Adipose tissue (tissue), 3 donors: ENCODE measurements around the gene YWHAB. TPM values are rescaled to one million over a fixed set of nuclear protein-coding genes. Genes with fewer than 3 reads are reported as not detected.
"Not testable (repeated sequence)": the region's sequence is repeated elsewhere in the genome, so short reads cannot be mapped to it uniquely, and the experiment has no call there.

Experiments used
- H3K27ac ChIP-seq: one replicate; pipeline ENCODE4 v1.5.1; 2013; ENCODE audit warnings: low read depth, low read length
- WGBS, 3 donors: extraction: QIAGEN DNeasy Blood & Tissue Kit; methylation state at CpG; one replicate each; pipeline ENCODE4 v1.1.7; 2013; 5-methylcytosine and 5-hydroxymethylcytosine counted together
- polyA plus RNA-seq, 3 donors: library from polyadenylated mRNA; stranded (reverse); fragments of 200-250 nt; gene quantifications; one replicate each; pipeline ENCODE4 v1.2.3, GENCODE V29; 2013
- donor health status: healthy with polysubstance abuse.
- donor health status: Bipolar disorder and iron deficiency.
- donor health status: healthy.

The YWHAB gene
- polyA plus RNA-seq, 3 donors = 31.3 to 113 (median 103) TPM

- WGBS, 3 donors = 54 to 81% (median 72%) methylated on average over 4 of the region's 4 CpGs
- not testable (repeated sequence) for H3K27ac ChIP-seq
Observed at GRCh38 chr20:44863365-44864084, 22.0 kb upstream of the YWHAB start.

- WGBS, 3 donors = 79 to 88% (median 85%) methylated on average over 3 of the region's 3 CpGs
- not testable (repeated sequence) for H3K27ac ChIP-seq
Observed at GRCh38 chr20:44864493-44864892, 21.0 kb upstream of the YWHAB start.

GRCh38 chr20:44866703-44867335, 18.7 kb upstream of the YWHAB start:
- no peak overlapping the region for H3K27ac ChIP-seq
- 57 to 74% (median 59%) methylated on average over 8 of the region's 8 CpGs for WGBS, 3 donors

- H3K27ac ChIP-seq = no peak overlapping the region
- WGBS, 3 donors = 74 to 80% (median 77%) methylated on average over 5 of the region's 5 CpGs
Observed at GRCh38 chr20:44869471-44869870, 16.0 kb upstream of the YWHAB start.

- WGBS, 3 donors = 86 to 90% (median 86%) methylated on average over 4 of the region's 4 CpGs
- H3K27ac ChIP-seq = not testable (repeated sequence)
Observed at GRCh38 chr20:44882360-44882759, 3.1 kb upstream of the YWHAB start.

- no peak overlapping the region for H3K27ac ChIP-seq
- 87 to 88% (median 88%) methylated on average over 7 of the region's 7 CpGs for WGBS, 3 donors
Observed at GRCh38 chr20:44883214-44883902, 2.1 kb upstream of the YWHAB start.

- H3K27ac ChIP-seq = no peak overlapping the region
- WGBS, 3 donors = 8 to 10% (median 9%) methylated on average over 14 of the region's 14 CpGs
Observed at GRCh38 chr20:44884907-44885391, 556 bp upstream of the YWHAB start.

- WGBS, 3 donors = 0 to 1% (median 0%) methylated on average over 8 of the region's 8 CpGs
- H3K27ac ChIP-seq = no peak overlapping the region
Observed at GRCh38 chr20:44886266-44886651, 754 bp downstream of the YWHAB start.

- H3K27ac ChIP-seq = no peak overlapping the region
Observed at GRCh38 chr20:44886828-44887227, 1.3 kb downstream of the YWHAB start.

GRCh38 chr20:44887466-44887865, 2.0 kb downstream of the YWHAB start:
- no peak overlapping the region for H3K27ac ChIP-seq
- WGBS, 3 donors = 46 to 53% (median 48%) methylated on average over 4 of the region's 4 CpGs

More at GRCh38 chr20:44886828-44887227, 1.3 kb downstream of the YWHAB start:
- WGBS, 3 donors = 0 to 1% (median 0%) methylated on average over 2 of the region's 2 CpGs

GRCh38 chr20:44888226-44889103, 3.0 kb downstream of the YWHAB start:
- WGBS, 3 donors = 46 to 63% (median 49%) methylated on average over 6 of the region's 6 CpGs
- H3K27ac ChIP-seq = no peak overlapping the region

- WGBS, 3 donors = 72 to 85% (median 83%) methylated on average over 1 of the region's 1 CpG
Observed at GRCh38 chr20:44891826-44892225, 6.3 kb downstream of the YWHAB start.

GRCh38 chr20:44894959-44895358, 9.5 kb downstream of the YWHAB start:
- 55 to 64% (median 58%) methylated on average over 2 of the region's 2 CpGs for WGBS, 3 donors
- no peak overlapping the region for H3K27ac ChIP-seq

More at GRCh38 chr20:44891826-44892225, 6.3 kb downstream of the YWHAB start:
- H3K27ac ChIP-seq = no peak overlapping the region

- WGBS, 3 donors = 37 to 82% (median 59%) methylated on average over 1 of the region's 1 CpG
- H3K27ac ChIP-seq = no peak overlapping the region
Observed at GRCh38 chr20:44896583-44896982, 11.1 kb downstream of the YWHAB start.

- WGBS, 3 donors = 42 to 87% (median 56%) methylated on average over 1 of the region's 1 CpG
- H3K27ac ChIP-seq = no peak overlapping the region
Observed at GRCh38 chr20:44897133-44897532, 11.6 kb downstream of the YWHAB start.

GRCh38 chr20:44900231-44900854, 14.8 kb downstream of the YWHAB start:
- H3K27ac ChIP-seq = no peak overlapping the region
- WGBS, 3 donors = 78 to 89% (median 79%) methylated on average over 5 of the region's 5 CpGs

- H3K27ac ChIP-seq = no peak overlapping the region
- 89 to 90% (median 89%) methylated on average over 2 of the region's 2 CpGs for WGBS, 3 donors
Observed at GRCh38 chr20:44901974-44902373, 16.5 kb downstream of the YWHAB start.

- WGBS, 3 donors = 78 to 86% (median 80%) methylated on average over 5 of the region's 5 CpGs
- H3K27ac ChIP-seq = no peak overlapping the region
Observed at GRCh38 chr20:44904377-44904776, 18.9 kb downstream of the YWHAB start.
